Mesenteric fat pad (tissue), 1 donor: Measurements from ENCODE around the gene FMC1. TPM values are rescaled to one million over a fixed set of nuclear protein-coding genes. Genes with fewer than 3 reads are reported as not detected.
A peak's percentile ranks its signal among the peaks of the same experiment; 100 is the strongest.
"Not testable (repeated sequence)": the region's sequence is repeated elsewhere in the genome, so short reads cannot be mapped to it uniquely, and the experiment has no call there.

Source experiments
- DNase-seq: peaks from one replicate; pipeline ENCODE4 v3.0.0-alpha.2; 2020; ENCODE audit warnings: low spot score
- long read RNA-seq: library from polyadenylated mRNA; unstranded; transcript quantifications from one replicate; pipeline ENCODE4 v2.0.0, GENCODE V29; 2020
- total RNA-seq: library from RNA; stranded (reverse); fragmentation: NEBNext Ultra II Directional; extraction: Animal tissue kit (Norgen Biotek cat#: 25700); gene quantifications from one replicate; pipeline ENCODE4 v1.2.1, GENCODE V29; 2021
- donor health status: DM: yes; HTN: yes; CAD: no.

Gene FMC1, protein sequence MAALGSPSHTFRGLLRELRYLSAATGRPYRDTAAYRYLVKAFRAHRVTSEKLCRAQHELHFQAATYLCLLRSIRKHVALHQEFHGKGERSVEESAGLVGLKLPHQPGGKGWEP
- 9.9 TPM for total RNA-seq
- long read RNA-seq, transcript FMC1-201 (2 exons, 1,210 nt): major isoform, 5 of 5 reads
- long read RNA-seq, partial matches to known transcripts: 0 of 5 reads
- long read RNA-seq, other reads (novel, unspliced or antisense): 0 of 5 reads

DNA sequence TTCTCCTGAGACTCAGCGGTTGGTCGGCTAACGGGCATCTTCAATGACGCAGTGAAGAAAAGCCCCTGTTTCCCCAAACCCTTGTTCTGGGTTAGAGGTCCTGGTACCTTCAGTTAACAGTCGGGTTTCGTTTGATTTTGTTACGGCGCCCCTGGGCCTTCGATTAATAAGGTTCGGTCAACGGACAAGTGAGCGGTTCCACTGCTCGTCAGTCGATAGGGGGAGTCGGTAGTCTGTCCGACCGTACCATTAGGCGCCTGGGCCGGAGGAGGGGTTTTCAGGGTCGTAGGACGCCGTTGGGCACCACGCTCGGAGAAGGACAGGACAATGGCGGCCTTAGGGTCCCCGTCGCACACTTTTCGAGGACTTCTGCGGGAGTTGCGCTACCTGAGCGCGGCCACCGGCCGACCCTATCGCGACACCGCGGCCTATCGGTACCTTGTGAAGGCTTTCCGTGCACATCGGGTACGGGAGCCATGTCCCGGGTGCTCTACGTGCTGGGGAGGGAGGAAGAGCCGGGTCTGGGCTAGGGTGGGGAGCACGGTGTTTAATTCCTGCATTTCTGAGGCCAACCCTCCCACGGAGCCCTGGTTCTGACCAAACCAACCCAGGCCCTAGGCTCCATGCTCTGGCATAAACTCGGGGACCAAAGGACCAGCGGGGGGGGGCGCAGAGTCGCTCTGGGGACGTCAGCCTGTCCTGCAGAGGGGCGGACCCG lies at the start of gene FMC1:
TSS of gene FMC1 (plus strand) at position 280 of the 718 bp plus-strand sequence. CDS start at position 328, 48 bp downstream.
- peak; percentile 95 for DNase-seq

DNA sequence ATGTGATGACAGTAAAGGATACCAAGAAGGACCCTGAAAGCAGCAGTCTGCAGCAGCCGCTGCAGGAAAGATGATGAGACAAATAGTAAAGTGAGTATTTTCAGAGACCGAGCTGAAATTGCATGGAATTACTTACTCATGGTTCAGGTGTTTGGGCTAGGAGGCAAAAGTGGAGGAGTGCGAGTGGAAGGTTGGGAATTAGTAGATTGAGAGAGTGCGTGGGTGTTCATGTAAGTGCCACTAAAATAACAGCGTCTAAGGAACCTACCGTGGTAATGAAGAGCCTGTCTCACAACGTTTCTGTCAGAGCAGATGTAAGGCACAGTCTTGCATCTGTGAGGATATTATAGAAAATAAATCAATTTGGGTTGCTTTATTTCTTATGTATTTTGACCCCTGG lies 48.3 kb upstream of the FMC1 start:
- no peak for DNase-seq

DNA sequence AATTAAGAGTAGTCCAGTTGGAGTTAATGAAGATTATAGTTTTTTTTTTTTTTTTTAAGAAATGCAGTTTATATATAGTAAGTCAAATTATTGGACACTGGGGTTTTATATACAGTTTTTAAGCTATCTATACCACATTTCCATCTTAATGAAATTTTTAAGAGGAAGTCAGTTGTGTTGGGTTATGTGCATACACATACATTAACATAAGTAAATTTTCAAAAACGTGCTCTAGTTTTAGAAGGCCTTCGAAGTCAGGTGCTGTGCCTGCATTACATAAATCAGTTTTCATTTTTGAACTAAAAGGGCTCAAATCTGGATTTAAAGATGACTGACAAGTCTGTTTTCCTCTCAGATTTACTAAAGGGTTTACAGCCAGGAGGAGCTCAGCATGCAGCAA lies 47.6 kb upstream of the FMC1 start:
- no peak for DNase-seq

DNA sequence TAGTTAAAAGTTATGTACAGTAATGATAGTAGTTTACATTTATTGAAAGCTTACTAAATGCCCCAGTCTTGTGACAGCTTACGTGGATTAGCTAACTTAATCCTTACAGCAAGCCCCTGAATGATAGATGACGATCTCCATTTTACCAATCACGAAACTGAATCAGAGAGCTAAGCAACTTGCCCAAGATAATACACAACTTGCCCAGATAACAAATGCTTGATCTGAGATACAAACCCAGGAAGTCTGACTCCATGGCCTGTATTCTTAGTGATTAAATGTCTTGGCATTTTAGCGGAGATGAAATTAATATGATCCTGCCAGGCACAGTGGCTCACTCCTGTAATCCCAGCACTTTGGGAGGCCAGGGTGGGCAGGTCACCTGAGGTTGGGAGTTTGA lies 46.9 kb upstream of the FMC1 start:
- DNase-seq: no peak

DNA sequence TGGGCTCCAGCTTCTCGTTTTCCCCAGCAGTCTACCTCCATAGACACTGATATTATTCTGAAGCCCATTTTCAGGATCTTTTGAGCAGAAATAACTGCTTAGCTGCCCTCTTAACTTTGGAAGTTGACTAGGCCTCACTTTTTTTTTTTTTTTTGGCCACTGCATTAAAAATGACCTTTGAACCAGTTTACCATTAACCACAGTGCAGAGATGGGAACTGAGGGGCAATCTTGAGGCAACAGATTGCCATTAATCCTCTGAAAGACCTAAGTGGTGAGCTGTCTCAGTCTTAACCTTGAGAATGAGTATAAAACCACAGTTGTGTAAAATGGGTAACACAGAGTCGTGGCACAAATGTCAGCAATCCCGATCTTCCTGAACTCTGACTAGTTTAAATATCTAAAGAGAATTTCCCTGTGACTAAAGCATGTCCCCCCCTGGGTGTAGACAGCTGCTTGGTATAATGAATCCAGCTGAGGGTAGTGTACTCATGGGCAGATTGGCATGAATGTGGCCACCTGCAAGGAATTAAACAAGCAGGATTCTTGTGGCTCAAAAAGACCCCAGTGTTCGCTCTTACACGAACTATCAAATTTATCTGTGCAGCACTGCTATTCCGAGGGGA lies 46.1 kb upstream of the FMC1 start:
- no peak for DNase-seq

DNA sequence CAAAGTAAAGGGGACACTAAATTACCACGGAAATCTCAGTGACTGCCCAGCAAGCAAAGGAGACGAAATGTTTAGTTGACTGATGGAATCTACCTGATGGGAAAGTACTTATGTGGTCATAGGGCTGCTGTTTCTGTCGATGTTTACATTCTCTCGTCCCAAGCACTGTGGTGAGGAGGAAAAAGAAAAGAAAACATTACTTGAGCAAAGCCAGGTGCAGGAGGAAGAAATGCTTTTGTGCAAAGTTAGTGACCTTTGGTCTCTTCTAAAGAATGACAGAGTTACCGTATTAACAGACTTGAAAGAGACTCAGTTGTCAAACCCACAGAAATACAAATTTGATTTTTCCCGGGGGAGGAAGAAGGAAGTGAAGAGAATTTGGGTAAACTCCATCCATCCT lies 43.3 kb upstream of the FMC1 start:
- no peak for DNase-seq

DNA sequence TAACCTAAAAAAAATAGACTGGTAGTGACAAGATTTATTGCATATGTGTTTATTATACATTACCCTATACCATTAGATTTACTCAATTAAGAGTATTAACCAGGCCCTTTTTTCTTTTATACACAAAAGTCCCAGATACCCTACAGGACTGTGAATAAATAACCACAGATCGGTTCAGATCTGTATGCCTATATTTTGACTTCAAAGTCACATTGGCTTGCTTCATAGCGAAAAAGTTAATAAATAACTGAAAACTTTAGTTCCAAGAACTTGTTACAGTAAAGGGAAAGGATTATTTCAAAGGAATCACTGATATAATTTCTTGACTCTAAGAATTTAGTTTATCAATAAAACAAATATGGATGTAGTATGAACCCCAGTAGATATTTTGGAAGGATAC lies 41.8 kb upstream of the FMC1 start:
- DNase-seq: no peak

DNA sequence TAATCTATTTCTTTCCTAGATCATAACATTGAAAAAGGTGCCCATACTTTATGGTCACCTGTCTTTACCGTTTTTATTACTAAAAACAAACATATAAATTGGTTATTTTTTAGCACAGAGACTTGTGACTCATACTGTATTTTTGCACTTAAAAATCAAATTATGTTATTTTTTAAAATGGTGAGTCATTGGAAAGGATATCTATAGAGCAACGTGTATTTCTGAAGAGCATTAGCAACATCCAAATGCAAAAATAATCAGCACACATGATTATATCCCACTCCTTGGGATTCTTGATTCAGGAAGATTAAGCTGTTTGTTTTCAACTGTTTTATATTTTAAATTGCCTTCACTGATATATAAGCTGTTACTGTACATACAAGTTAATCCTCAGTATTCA lies 40.7 kb upstream of the FMC1 start:
- no peak for DNase-seq

DNA sequence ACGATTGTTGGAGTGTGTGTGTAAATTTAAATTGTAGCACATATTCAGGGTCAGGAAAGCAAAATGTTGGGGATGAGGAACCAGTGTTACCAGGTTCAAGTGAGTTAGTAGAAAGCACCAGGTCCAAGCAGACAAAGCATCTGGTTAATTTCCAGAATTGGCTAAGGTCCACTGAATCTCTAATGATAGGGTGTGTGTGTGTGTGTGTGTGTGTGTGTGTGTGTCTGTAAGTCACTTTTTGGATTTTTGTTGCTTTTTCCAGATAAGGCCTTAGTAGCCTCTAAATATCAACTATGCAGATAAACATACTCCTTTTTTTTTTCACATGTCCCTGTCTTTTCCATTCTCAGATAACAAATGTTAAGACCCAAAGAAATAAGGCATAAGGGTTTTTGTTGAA lies 36.6 kb upstream of the FMC1 start:
- no peak for DNase-seq

DNA sequence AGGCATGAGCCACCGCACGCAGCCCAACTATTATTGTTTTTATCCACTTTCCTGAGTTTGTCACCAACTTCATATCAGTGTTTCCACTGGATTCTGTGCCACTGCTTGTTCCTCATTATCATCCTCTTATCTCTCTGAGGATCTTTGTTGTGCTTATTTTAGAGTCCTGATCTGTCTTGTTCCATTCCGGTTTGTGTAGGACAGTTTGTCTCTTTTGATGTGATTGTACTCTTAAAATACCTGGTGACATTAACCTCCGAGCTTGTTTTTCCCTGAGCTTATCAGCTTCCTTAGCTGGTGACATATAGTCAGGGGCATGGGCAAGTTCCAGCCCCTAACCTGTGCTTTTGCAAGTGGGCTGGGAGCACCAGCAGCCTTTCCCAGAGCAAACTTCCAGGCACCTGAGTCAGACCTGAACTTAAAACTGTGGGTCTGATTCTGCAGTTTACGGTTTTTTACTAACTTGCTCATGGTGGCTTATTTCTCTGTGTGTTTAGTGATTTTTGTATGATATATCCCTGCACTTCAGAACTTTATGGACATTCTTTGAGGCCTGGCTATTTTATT lies 23.1 kb upstream of the FMC1 start:
- no peak for DNase-seq

DNA sequence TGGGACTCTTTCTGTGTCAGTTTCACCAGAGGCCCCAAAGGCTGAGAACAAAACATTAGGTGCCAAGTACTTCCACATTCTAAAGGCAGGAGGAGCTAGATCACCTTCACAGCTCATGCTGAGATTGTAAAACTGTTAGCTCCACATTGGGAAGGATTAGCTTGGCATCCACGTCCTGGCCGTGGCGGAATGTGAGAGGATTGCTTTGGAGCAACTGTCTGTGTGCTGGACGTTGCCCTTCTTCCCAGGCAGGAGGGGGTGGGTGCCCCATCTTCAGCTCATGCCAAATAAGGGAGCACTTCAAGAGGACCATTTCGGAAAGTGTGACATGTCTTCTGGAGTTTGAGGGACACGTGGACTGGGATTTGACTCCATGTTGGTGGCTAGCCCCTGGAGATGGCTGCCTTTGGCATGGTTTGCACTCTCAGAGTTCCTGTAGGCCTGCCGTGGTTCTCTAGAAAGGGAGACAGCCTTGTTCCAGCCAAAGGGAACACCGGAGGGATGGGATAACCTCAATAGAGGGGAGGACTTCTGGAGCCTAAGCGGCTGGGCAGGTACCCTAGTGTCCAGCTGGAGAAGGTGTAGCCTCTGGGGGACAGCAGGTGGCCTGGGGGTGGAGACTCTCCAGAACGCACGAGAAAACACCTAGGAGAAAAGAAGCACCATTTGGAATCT lies 19.9 kb upstream of the FMC1 start:
- DNase-seq: no peak

DNA sequence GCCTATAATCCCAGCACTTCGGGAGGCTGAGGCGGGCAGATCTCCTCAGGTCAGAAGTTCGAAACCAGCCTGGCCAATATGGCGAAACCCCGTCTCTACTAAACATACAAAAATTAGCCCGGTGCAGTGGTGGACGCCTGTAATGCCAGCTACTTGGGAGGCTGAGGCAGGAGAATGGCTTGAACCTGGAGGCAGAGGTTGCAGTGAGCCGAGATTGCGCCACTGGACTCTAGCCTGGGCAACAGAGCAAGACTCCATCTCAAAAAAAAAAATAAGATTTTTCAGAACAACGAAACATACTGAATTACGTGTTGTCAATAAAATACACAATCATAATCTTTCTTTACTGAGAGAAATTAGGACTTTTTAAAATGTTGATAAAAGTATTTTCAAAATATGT lies 16.4 kb upstream of the FMC1 start:
- not testable (repeated sequence) for DNase-seq

DNA sequence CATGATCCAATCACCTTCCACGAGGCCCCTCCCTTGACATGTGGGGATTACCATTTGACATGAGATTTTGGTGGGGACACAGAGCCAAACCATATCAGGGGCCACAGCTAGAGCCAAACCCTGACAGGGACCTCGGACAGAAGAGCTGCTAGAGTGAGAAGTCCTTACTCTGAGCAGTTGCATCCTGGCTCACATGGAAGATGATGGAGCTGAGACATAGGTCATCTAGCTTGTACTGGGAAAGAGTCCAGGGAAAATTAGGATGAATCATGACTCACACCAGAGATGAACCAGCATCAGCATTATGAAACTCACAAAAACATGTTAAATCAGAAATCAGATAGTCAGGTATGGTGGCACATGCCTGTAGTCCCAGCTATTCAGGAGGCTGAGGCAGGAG lies 12.8 kb upstream of the FMC1 start:
- DNase-seq: no peak

DNA sequence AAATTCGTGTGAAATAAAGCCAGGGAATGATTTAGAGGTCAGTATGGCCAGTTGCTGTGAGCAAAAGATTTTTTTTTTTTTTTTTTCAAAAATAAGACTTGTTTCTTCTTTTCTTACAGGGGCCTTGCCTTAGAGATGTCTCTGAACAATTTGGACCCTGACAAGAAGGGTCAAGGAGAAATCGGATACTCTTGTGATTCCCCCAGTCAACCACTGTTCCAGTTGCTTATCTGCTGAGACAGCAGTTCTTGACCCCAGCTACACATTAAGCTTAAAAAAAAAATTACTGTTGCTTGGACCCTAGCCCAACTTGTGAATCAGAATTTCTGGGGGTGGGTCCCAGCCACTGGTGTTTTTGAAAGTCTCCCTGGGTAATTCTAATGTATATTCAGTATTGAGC lies 12.0 kb upstream of the FMC1 start:
- DNase-seq: no peak

DNA sequence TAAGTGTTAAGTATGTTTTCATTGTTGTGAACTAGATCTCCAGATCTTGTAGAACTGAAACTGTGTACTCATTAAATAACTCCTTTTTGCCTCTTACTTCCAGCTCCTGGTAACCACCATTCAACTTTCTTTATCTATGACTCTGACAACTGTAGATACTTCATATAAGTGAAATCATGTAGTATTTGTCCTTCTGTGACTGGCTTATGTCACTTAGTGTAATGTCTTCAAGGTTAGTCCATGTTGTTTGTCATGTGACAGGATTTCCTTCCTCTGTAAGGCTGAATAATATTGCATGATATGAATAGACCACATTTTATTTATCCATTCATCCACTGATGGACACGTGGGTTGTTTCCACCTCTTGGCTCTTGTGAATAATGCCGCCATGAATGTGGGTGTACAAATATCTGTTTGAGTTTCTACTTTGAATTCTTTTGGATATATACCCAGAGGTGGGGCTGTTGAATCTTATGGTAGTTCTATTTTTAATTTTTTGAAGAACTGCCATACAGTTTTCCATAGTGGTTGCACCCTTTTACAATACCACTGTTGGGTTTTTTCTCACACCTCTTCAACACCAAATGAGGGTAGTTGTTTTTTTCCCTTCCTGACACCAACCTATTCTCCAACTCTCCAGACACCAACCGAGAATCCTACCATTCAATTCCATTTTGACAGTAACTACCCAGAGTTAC lies 10.7 kb upstream of the FMC1 start:
- no peak for DNase-seq

DNA sequence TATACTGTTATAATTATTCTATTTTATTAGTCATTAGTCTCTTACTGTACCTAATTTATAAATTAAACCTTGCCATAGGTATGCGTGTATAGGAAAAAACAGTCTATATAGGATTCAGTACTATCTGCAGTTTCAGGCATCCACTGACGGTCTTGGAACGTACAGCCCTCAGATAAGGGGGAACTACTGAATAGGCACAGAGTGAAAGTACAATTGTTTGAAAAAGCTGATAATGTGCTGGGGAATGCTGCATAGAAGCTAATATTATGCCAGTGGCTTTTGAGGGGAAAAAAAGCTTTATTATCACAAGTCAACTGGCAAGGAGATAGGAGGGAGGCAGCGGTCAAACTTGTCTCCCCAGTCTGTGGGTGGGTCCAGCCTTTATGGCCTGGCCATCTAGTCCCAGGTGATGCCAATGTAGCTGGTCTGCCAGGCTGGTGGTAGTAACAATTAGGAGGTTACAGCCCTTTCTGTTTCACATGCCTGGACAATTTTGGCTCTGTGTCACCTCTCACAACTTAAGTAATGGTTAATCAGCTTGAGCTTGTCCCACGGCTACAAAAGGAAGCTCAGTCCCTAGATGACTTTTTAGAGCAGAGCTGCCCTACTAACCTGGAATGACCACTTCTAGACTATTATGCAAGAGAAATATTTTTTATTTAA lies 8.3 kb upstream of the FMC1 start:
- DNase-seq: no peak

DNA sequence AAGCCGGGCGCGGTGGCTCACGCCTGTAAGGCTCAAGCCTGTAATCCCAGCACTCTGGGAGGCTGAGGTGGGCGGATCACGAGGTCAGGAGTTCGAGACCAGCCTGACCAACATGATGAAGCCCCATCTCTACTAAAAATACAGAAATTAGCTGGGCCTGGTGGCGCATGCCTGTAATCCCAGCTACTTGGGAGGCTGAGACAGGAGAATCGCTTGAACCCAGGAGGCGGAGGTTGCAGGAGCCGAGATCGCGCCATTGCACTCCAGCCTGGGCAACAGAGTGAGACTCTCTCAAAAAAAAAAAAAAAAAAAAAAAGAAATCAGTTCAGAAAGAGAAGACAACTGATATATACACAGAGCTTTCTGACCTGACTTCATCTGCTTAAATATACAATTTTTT lies 7.7 kb upstream of the FMC1 start:
- DNase-seq: not testable (repeated sequence)

DNA sequence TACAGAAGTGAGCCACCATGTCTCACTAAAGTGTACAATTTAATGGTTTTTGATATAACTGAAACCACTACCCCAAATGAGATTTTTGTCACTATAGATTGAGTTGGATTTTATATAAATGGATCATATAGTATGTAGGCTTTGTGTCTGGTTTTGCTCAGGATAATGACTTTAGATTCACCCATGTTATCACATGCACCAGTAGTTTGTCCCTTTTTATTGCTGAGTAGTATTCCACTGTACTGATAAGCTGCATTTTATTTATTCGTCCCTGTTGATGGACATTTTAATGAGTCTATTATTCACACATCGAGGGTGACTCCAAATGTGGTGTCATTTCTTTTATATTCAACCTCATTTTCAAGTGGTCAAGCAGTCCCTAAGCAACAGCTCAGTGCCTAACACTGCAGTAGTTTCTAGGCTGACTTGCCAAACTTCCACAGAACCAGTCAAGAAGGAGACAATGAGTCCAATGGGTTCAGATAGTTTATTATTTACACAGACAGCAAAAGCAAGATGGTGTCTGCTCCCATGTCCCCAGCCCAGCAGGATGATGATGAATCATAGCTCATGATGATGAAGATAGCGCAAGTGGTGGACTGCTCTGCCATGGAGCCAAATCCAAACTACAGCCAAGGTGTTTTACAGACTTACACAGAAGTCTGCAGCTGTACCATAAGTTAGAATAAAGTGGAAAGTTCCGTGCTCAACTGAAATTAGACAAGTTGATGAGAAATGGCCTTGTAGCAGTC lies 6.6 kb upstream of the FMC1 start:
- DNase-seq: no peak

DNA sequence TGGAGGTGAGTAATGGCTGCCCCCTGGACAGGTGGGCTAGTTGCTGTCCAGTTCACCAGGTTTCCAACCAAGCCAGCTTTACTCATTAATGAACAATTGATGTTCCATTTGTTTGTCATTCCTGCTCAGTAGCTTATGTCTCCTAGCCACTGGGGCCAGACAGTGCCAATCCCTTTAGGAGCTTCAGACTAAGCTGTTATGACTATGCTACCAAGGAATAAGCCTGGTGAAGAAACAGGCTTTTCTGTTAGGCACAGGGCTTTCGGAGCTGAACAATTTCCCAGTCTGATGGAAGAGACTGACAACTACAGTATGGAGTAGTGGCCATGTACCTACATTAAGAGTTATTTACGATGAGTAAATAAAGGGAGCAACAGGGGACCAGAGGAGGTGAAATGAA lies 2.1 kb upstream of the FMC1 start:
- DNase-seq: no peak

DNA sequence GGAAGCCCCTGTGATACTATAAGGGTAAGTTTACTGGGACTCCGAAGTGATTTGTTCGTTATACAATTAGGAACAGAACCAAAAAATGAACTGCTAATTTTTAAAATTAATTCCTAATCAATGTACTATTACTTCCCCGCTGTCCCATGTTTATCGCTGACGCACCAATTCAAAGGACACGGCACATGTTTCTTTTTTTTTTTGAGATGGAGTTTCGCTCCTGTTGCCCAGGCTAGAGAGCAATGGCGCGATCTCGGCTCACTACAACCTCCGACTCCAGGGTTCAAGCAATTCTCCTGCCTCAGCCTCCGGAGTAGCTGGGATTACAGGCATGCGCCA lies 1.5 kb upstream of the FMC1 start:
- no peak for DNase-seq
